Omental fat pad (tissue), 4 donors: ENCODE data around the gene PTPRM. TPM values are rescaled to one million over a fixed set of nuclear protein-coding genes. Genes with fewer than 3 reads are reported as not detected.

ENCODE experiments used
- ATAC-seq: fragments of 150-250 bp; one replicate; pipeline ENCODE4 v1.9.1; 2016; ENCODE audit warnings: mild to moderate bottlenecking, moderate library complexity; ENCODE audit not compliant: low FRiP score
- DNase-seq: peaks from one replicate; pipeline ENCODE4 v3.0.0-alpha.2; 2019; ENCODE audit warnings: low spot score
- CTCF ChIP-seq, 3 donors: fragments of 450-650 bp; IDR thresholded peaks; one replicate each; pipeline ENCODE4 v1.5.1; 2016 to 2017; ENCODE audit warnings: antibody characterized with exemption in 3 of 3, mild to moderate bottlenecking in 3 of 3, moderate library complexity in 2 of 3
- total RNA-seq, 4 donors: library from RNA; depleted of rRNA; stranded (reverse); fragments of >200 nt; gene quantifications; one replicate each; pipeline ENCODE4 v1.1.0, GENCODE V29; 2016

PTPRM gene
- total RNA-seq, 4 donors from 2014 or later: 64.8 to 238 (median 144) TPM

GRCh38 chr18:7663366-7664312 lies 96.5 kb downstream of the PTPRM start:
- DNase-seq: no peak
- ATAC-seq: no peak
- no peak for TF ChIP-seq CTCF (IDR thresholded peaks at IDR 0.05)

GRCh38 chr18:7666195-7666776 lies 99.2 kb downstream of the PTPRM start:
- DNase-seq: no peak
- ATAC-seq: no peak
- no peak for TF ChIP-seq CTCF (IDR thresholded peaks at IDR 0.05)

GRCh38 chr18:7668392-7668791 lies 101.3 kb downstream of the PTPRM start:
- no peak for TF ChIP-seq CTCF (IDR thresholded peaks at IDR 0.05)
- DNase-seq (no peak), ATAC-seq (no peak)

GRCh38 chr18:7669361-7669760 lies 102.2 kb downstream of the PTPRM start:
- no peak for TF ChIP-seq CTCF (IDR thresholded peaks at IDR 0.05)

GRCh38 chr18:7671105-7671504 lies 104.0 kb downstream of the PTPRM start:
- no peak for DNase-seq

More at GRCh38 chr18:7669361-7669760, 102.2 kb downstream of the PTPRM start:
- DNase-seq: no peak
- ATAC-seq: no peak

GRCh38 chr18:7676253-7676873 lies 109.2 kb downstream of the PTPRM start:
- no peak for ATAC-seq

More at GRCh38 chr18:7671105-7671504, 104.0 kb downstream of the PTPRM start:
- TF ChIP-seq CTCF (IDR thresholded peaks at IDR 0.05): no peak
- no peak for ATAC-seq

More at GRCh38 chr18:7676253-7676873, 109.2 kb downstream of the PTPRM start:
- no peak for DNase-seq
- no peak for TF ChIP-seq CTCF (IDR thresholded peaks at IDR 0.05)
